ENCODE measurements around the gene FHOD3. TPM values are rescaled to one million over a fixed set of nuclear protein-coding genes. Genes with fewer than 3 reads are reported as not detected.

Gene FHOD3
- total and polyA plus RNA-seq, 2 of the 4 experiments (the other 2 are of a cell fraction) = 14.6 to 16.0 TPM

DNA sequence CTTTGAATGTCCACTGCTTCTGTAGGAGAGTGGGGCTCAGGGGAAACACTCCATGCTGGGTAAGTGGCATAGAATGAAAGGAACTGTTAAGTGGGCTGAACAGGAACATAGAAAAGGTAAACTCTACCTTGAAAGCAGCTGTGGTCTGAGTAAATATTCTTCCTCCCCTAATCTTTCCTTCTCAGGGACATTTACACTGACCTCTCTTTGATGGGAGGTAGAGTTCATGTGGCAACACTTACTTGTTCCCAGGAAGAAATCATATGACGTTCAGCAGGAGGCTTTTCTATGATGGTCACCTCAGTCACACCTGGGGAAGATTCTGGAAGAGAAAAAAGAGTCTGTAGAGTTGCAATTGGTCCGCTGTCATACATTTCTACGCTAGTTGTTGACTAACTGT lies 521.1 kb downstream of the FHOD3 start:
- Histone ChIP-seq H2BK5ac (ENCODE audit: low read depth, low read length, poor library complexity, severe bottlenecking) (no peak overlapping the region), H2AK5ac (ENCODE audit: low read depth, low read length) (no peak overlapping the region), H3K18ac (ENCODE audit: low read depth, low read length) (no peak overlapping the region), H3K4me3 (ENCODE audit: insufficient read depth, low read depth, low read length) (no peak overlapping the region), H2BK20ac (ENCODE audit: low read depth, low read length) (no peak overlapping the region), H3K23ac (ENCODE audit: low read depth, low read length) (no peak overlapping the region), H4K5ac (ENCODE audit: low read depth, low read length) (no peak overlapping the region), H2AK9ac (replicated peaks; ENCODE audit: low read depth, low read length, poor library complexity) (no peak overlapping the region), H4K8ac (ENCODE audit: low read depth in 2 of 2, low read length in 2 of 2) (no peak overlapping the region), H2AFZ (replicated peaks; ENCODE audit: low read length, poor library complexity) (no peak overlapping the region), H3K27ac (ENCODE audit: insufficient read depth, low read length) (no peak overlapping the region), H3K79me1 (ENCODE audit: low read depth in 1 of 2, low read length in 2 of 2) (peaks cover 19 to 25% of the 10 kb centered on the region in 2 experiments), H3K4me2 (ENCODE audit: low read depth, low read length) (no peak overlapping the region), H3K4ac (ENCODE audit: low read depth, low read length) (no peak overlapping the region), H3K27me3 (ENCODE audit: control insufficient read depth, insufficient read depth, low read length) (no peaks in the 10 kb centered on the region), H3K9ac (ENCODE audit: low read depth, low read length) (no peak overlapping the region), H3K9me1 (ENCODE audit: insufficient read depth, low read length) (no peaks in the 10 kb centered on the region), H3K36me3 (ENCODE audit: control insufficient read depth, insufficient read depth, low read length) (peaks cover 16% of the 10 kb centered on the region), H4K91ac (ENCODE audit: insufficient read depth, low read depth, low read length) (no peak overlapping the region), H4K20me1 (ENCODE audit: insufficient read depth, low read length) (no peaks in the 10 kb centered on the region), H3K4me1 (ENCODE audit: control insufficient read depth, insufficient read depth, low read length) (peaks cover 2% of the 10 kb centered on the region; the same call in 1 of the 2 replicates), H2BK15ac (ENCODE audit: low read depth, low read length) (no peak overlapping the region), H3K56ac (ENCODE audit: extremely low read depth, insufficient read depth, low read length) (no peak overlapping the region), H2BK120ac (ENCODE audit: low read depth, low read length) (no peak overlapping the region), H3K9me3 (ENCODE audit: control insufficient read depth, insufficient read depth, low read length) (no peaks in the 10 kb centered on the region), H3K14ac (replicated peaks; ENCODE audit: low read depth, low read length) (no peak overlapping the region)
- no TSS peak for BruUV-seq (replicated peaks)
- POLR2A ChIA-PET (ENCODE audit: unreplicated experiment) = no interaction called here
- ATAC-seq (ENCODE audit: low read depth) (no peak), DNase-seq (no peak)
- in situ Hi-C loops (cut with MboI; ENCODE audit: low sequenced_read_pairs) (no loop called here), intact Hi-C loops (cut with micrococcal nuclease) (no loop called here), dilution Hi-C loops (cut with HindIII; ENCODE audit: low sequenced_read_pairs, unreplicated experiment) (no loop called here)
- TF ChIP-seq RCOR1 (IDR thresholded peaks at IDR 0.05; ENCODE audit: insufficient replicate concordance, low read length) (no peak), ELK1 (IDR thresholded peaks at IDR 0.05; ENCODE audit: borderline replicate concordance, low read depth, low read length) (no peak), MAZ (IDR thresholded peaks at IDR 0.05; ENCODE audit: borderline replicate concordance, low read depth, low read length) (no peak), FOS (IDR thresholded peaks at IDR 0.05; ENCODE audit: low read depth, low read length) (no peak), RFX5 (IDR thresholded peaks at IDR 0.05; ENCODE audit: low read depth, low read length) (no peak), BHLHE40 (IDR thresholded peaks at IDR 0.05; ENCODE audit: low read depth, low read length) (no peak), CTCF (conservative IDR thresholded peaks at IDR 0.05; ENCODE audit: low read depth, low read length) (no peak), MAFK (IDR thresholded peaks at IDR 0.05; ENCODE audit: low read depth, low read length) (no peak), POLR2A (IDR thresholded peaks at IDR 0.05; ENCODE audit: low read depth, low read length) (no peak), CEBPB (IDR thresholded peaks at IDR 0.05; ENCODE audit: low read depth, low read length) (no peak), SMC3 (IDR thresholded peaks at IDR 0.05; ENCODE audit: low read depth, low read length) (no peak), NFE2L2 (IDR thresholded peaks at IDR 0.05; ENCODE audit: low read depth, low read length) (no peak), USF2 (IDR thresholded peaks at IDR 0.05; ENCODE audit: low read depth, low read length) (no peak), MXI1 (IDR thresholded peaks at IDR 0.05; ENCODE audit: borderline replicate concordance, low read depth, low read length) (no peak)
- no CpG with 5 or more reads among the region's 3 CpGs for WGBS, 2 experiments (ENCODE audit: extremely low coverage in 2 of 2, insufficient read length in 1 of 2)
- CTCF ChIA-PET = interaction anchor here (1.9 kb wide), 1 partner anchor 9 kb away, joined by 7 read pairs; no protein-coding TSS in a partner anchor

All from IMR-90 (cell line).